GM20000 (cell line): ENCODE results near the gene FXYD4.

Experiments used
- DNase-seq: peaks from one replicate; pipeline ENCODE4 v3.0.0; 2012; ENCODE audit warnings: low spot score
- CTCF ChIP-seq: IDR thresholded peaks from 2 replicates; pipeline ENCODE4 v1.5.1; 2012; ENCODE audit warnings: mild to moderate bottlenecking, control low read depth; ENCODE audit errors: extremely low read depth, missing control alignments

FXYD4 gene

GRCh38 chr10:43383204-43383971, 12.0 kb downstream of the FXYD4 start:
- no peak for DNase-seq
- TF ChIP-seq CTCF: no peak

GRCh38 chr10:43384252-43385221, 13.1 kb downstream of the FXYD4 start:
- no peak for DNase-seq

GRCh38 chr10:43385412-43386004, 14.1 kb downstream of the FXYD4 start:
- no peak for TF ChIP-seq CTCF
- DNase-seq: no peak

More at GRCh38 chr10:43384252-43385221, 13.1 kb downstream of the FXYD4 start:
- no peak for TF ChIP-seq CTCF

GRCh38 chr10:43386549-43386948, 15.1 kb downstream of the FXYD4 start:
- TF ChIP-seq CTCF: no peak
- DNase-seq: no peak

GRCh38 chr10:43386981-43387677, 15.7 kb downstream of the FXYD4 start:
- DNase-seq: no peak
- no peak for TF ChIP-seq CTCF

- TF ChIP-seq CTCF: no peak
- no peak for DNase-seq
Measured at GRCh38 chr10:43387678-43388032, 16.2 kb downstream of the FXYD4 start.
